ENCODE data around the gene CLMP.

GRCh38 chr11:123144707-123145106, 50.3 kb downstream of the CLMP start:
- TF ChIP-seq, protein P1, sequence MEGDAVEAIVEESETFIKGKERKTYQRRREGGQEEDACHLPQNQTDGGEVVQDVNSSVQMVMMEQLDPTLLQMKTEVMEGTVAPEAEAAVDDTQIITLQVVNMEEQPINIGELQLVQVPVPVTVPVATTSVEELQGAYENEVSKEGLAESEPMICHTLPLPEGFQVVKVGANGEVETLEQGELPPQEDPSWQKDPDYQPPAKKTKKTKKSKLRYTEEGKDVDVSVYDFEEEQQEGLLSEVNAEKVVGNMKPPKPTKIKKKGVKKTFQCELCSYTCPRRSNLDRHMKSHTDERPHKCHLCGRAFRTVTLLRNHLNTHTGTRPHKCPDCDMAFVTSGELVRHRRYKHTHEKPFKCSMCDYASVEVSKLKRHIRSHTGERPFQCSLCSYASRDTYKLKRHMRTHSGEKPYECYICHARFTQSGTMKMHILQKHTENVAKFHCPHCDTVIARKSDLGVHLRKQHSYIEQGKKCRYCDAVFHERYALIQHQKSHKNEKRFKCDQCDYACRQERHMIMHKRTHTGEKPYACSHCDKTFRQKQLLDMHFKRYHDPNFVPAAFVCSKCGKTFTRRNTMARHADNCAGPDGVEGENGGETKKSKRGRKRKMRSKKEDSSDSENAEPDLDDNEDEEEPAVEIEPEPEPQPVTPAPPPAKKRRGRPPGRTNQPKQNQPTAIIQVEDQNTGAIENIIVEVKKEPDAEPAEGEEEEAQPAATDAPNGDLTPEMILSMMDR (IDR thresholded peaks at IDR 0.05; ENCODE audit: low read depth, low read length, poor library complexity, severe bottlenecking), result no peak
- no peak for TF ChIP-seq EZH2phosphoT487 (IDR thresholded peaks at IDR 0.05; ENCODE audit: borderline replicate concordance, low read length)
